GM21381 (cell line): ENCODE measurements around the gene DTD2.
A peak's percentile ranks its signal among the peaks of the same experiment; 100 is the strongest.
"Not testable (repeated sequence)": the region's sequence is repeated elsewhere in the genome, so short reads cannot be mapped to it uniquely, and the experiment has no call there.

Source experiments
- ATAC-seq: cut with Tn5 transposase; IDR thresholded peaks from one replicate; pipeline ENCODE4 v1.9.1; 2021; ENCODE audit warnings: mild to moderate bottlenecking, moderate library complexity; ENCODE audit not compliant: unreplicated experiment

DTD2 gene

DNA sequence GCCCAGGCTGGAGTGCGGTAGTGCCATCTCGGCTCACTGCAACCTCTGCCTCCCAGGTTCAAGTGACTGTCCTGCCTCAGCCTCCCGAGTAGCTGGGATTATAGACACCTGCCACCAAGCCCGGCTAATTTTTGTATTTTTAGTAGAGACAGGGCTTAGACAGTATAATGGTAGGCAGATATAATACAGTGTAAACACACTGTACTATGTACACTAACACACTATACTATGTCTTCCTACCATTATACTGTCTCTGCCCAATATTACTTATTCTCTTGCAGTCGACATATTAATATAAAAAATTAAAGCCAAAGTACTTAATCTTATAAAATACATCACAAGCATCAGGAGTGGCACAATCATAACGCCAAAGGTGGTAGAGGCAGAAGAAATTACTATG, 15.0 kb downstream of the DTD2 start:
- ATAC-seq: no peak

DNA sequence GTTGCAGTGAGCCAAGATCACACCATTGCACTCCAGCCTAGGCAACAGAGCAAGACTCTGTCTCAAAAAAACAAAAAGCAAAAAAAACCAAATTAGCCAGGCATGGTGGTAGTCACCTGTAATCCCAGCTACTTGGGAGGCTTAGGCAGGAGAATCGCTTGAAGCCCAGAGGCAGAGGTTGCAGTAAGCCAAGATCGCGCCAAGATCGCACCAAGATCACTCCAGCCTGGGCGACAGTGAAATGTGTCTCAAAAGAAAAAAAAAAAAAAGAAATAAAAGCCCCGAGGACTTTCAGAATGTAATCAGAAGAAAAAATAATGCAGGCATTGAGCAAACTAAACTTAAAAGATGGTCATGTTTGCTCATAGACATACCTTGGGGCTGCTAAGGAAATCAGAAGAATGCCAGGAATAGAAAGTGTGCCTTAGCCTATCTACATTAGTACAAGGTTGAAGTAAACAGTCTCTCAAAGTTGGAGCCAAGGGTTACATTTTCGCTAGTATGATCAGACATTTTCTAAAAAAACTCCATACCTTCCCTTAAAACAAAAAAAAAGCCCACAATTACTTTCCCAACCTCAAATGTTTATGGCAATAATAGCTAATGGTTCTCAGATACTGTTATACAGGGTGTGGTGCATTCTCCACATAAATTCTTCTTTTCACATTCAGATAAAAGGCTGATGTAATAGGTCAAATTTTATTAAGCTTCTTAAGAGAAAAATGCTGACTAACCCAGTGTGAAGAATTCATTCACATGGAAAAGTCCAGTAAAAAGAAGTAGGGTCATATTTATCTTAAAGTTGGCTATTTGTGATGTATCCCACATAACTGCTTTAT, 15.8 kb downstream of the DTD2 start:
- ATAC-seq: no peak

DNA sequence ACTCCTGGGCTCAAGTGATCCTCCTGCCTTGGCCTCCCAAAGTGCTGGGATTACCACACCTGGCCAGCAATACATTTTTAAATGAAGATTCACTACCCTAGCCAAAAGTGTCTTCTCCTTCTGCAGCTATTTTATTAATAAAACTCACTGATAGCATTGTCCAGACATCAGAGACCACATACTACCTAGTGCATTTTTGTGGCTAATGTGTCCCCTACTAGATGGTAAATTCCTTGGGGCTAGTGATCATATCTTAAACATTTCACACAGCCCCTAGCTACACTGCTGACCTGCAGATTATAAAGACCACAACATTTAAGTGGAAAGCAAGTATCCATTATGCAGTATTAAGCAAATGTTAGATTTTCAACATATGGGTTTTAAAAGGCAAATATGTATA, 17.0 kb downstream of the DTD2 start:
- no peak for ATAC-seq

DNA sequence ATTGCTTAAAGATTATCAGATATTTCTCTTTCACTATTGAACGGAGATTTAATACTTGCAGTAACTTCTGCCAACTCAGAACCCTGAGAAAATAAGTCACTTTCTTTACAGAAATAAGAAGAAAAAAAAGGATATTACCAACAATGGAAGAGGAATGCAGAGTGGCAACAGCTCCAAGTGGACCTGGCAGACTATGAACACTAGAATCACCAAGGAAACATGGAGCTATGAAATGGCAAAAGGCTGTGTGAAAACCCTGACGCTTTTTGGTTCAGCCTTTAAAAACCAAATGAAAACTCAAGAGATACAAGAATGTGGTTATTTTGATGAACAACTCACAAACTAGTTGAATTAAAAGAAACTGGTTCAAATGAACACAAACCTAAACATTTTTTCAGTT, 17.7 kb downstream of the DTD2 start:
- ATAC-seq: no peak

DNA sequence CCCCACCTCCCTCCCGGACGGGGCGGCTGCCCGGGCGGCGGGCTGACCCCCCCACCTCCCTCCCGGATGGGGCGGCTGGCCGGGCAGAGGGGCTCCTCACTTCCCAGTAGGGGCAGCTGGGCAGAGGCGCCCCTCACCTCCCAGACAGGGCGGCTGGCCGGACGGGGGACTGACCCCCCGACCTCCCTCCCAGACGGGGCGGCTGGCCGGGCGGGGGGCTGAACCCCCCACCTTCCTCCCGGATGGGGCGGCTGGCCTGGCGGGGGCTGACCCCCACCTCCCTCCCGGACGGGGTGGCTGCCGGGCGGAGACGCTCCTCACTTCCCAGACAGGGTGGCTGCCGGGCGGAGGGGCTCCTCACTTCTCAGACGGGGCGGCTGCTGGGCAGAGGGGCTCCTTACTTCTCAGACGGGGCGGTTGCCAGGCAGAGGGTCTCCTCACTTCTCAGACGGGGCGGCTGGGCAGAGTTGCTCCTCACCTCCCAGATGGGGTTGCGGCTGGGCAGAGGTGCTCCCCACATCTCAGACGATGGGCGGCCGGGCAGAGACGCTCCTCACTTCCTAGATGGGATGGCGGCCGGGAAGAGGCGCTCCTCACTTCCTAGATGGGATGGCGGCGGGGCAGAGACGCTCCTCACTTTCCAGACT, 20.1 kb downstream of the DTD2 start:
- ATAC-seq: not testable (repeated sequence)

DNA sequence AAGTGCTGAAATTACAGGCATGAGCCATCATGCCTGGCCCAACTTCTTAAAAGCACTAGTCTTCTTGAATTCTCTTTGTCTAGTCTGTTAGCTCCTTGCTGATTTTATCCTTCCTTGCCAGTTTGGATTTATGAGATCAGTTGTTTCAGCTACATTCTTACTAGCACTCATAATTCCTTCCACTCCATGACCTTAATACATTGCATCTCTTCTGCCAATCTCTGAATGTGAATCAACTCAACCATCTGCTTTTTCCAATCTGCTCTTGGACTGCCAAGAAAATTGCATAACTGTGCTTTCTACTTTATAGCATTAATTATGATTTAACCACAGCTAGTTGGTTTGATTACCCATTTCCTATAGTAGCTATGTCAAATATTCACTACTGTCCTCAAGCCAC, 22.0 kb downstream of the DTD2 start:
- no peak for ATAC-seq

DNA sequence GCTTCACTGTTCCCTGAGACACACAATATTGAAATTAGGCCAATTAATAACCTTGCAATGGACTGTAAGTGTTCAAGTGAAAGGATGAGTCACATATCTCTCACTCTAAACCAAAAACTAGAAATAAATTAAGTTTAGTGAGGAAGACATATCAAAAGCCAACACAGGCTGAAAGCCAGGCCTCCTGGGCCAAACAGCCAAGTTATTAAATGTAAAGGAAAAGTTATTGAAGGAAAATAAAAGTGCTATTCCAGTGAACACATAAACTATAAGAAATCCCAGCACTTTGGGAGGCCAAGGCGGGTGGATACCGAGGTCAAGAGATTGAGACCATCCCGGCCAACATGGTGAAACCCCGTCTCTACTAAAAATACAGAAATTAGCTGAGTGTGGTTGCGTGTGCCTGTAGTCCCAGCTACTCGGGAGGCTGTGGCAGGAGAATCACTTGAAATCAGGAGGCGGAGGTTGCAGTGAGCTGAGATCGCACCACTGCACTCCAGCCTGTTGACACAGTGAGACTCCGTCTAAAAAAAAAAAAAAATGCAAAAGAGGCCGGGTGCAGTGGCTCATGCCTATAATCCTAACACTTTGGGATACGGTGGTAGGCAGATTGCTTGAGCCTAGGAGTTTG, 26.6 kb downstream of the DTD2 start:
- no peak for ATAC-seq

DNA sequence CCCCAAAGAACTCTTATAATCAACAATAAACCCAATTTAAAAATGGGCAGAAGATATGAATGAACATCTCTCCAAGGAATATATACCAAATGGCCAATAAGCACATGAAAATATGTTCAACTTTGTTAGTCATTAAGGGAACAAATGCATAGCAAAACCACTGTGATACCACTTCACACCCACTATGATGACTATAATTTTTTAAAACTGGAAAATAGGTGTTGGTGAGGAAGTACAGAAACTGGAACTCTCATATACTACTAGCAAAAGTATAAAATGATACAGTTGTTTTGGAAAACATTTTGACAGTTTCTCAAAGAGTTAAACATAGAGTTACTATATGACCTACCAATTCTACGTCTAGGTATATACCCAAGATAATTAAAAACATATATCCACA, 27.5 kb downstream of the DTD2 start:
- no peak for ATAC-seq

DNA sequence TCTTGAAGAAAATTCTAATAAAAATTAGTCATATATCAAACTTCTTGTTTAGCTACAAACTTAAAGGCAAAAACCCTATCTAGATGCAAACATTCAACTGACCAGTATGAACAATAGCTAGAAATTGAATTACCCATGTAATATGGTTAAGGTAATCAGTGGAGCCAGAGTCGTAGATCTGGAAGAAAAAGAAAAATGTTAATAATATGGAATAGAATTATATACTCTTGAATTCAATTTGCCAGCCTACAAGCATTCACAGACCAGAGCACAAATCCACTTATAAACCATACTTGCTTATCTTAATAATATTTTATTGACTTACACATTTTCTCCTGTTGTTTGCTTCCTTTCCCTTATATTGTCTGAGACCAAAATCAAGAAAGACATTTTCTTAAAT, 29.3 kb downstream of the DTD2 start:
- ATAC-seq: no peak

DNA sequence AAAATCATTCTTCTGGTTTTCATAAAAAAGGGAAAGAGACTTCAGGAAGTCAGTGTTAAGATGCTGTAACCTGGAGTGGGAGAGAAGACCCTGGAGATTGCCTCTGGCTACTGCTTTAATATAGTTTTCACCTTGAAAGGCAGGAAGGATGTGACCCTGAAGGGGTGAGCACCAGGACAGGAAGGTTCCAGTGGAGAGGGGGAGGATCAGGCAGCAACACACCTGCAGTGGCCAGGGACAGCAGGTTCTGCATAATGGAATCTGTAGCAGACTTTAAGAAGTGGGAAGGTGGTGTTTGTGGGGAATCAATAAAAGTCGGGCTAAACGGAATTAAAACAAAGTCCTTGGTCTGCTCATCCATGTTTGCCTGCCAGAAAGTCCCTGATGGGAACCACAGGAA, 30.6 kb downstream of the DTD2 start:
- ATAC-seq: no peak

DNA sequence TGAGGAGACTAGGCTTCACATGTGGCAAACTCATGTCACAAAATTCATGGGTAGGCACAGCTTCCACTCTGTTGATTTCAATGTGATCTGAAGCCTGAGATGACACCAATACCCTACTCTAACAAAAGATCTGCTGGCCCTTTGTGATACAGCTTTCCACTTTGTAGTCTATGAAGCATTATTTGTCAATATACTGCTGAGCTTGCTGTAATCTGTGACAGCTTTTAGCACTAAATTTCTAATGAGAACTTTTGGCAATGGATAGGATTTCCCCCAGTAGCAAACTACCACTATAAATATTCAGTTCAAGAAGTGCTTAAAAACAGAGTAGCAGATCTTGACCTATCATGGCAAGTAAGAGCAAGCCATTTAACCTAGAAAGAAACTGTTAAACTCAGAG, 31.4 kb downstream of the DTD2 start:
- ATAC-seq: no peak

DNA sequence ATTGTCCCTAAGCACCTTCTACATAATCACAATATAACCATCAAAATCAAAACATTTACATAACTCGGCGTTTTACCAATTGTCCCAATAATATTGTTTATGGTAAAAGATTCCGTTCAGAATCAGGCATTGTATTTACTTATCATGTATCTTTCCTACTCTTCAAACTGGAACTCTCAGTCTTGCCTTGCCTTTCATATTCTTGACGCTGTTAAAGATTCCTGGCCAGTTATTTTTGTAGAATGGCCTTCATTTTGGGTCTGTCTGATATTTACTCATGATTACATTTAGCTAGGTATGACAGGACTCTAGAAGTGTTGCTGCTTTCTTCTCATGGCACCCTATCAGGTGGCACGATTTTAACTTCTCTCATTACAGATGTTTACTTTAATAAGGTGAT, 36.1 kb downstream of the DTD2 start:
- no peak for ATAC-seq

DNA sequence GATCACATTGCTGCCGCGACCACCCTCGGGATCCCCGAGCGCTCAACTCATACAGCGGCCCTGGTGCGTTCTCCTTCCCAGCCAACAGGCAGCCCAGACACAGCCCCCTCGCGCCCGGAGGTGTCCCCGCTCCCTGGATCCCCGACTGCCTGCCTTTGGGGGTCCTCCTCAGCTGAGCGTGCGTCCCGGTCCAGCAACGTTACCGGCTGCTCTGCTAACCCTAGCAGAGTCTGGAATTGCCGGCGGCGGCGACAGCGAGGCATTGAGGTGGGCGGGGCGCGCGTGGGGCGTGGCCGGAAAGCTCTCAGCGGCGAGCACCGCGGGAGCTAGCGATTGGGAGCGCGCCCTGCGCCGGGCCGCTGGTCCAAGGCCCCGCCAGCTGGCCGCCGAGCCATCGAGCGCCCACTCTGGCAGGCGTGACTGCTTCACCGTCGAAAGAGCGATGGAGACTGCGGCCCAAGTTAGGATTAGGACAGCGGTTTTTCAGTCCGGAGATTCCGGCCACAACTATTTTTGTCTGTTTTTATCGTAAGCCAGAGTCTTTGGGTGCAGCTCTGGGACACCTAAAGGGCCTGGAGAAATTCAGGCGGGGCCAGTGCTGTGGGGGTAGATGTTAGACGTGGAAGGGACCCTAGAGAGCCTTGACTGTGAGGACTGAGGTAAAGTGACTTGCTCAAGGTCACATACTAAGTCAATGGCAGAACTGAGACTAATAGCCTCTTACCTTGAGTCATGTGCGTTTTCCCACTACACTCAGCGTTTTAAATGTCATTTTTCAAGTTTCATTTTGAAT, 36.8 kb downstream of the DTD2 start, which contains the start of gene HEATR5A:
Gene HEATR5A (minus strand): TSS at position 232 of the 793 bp plus-strand sequence. CDS start 17,575 bp downstream, outside the sequence.
- peak; percentile 93 for ATAC-seq

DNA sequence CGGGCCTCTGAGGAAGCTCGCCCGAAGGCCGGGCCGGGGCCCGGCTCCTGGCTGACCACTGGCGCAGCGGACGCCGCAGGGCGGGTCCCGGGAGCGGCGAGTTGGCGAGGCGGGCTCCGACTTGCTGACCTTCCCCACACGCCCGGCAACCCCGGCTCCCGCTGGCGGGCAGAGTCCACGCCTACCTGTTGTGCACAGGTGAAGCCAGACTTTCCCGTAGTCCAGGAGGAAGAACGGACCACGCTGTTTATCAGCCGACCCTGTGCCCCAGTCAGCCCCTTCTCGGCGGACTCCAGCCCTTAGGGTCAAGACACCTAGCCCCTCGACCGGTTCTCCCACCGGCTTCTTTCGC, 37.4 kb downstream of the DTD2 start:
- ATAC-seq: peak; percentile 25

DNA sequence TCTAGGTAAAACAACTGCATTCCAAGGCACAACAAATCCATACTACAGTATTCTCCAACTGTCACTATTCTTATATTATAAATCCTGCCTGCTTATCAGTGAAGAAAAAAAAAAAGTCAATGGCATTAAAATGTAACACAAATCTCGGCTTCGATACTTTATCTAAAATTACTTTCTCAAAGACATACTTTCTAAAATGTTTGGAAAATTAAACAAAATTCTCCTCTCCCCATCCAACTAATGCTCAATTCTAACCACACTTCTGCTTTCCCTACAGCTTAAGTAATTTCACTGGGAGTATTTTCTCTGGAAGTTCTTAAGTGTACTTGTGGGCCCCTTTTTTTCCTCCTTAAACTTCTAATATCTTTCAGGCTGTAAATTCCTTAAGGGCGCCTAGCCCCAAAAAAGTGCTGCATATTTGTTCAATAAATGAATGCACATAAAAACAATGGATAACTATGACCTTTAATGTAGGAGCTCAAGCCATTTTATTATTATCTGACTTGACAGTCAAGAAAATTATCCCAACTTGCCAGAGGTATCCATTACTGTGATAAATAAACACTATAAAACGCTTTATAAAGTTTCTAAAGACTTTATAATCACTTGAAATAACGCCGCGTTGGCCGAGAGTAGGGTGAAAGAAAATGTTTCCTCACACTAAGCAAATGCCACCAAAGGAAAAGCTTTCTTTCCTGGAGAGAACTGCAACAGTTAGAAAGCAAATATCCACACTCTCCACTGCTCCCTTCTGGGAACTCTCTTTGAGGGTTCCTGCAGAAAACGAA, 37.9 kb downstream of the DTD2 start:
- ATAC-seq: no peak

DNA sequence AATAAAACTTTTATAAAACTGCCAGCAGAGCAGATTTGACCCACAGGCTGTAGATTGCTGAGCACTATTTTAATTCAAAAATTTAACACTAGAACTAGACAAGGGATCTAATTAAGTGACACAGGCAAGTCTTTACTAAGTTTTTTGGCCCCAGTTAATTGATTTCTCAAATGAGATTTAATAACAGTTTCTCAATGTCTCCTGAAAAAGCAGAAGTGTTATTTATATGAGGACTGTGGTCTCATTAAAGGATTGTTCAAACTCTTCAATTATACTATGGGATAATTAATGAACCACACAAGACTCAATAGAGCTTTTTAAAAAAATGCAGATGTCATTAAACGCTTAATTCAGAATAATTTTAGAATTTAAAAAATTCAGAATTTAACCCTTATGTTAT, 38.9 kb downstream of the DTD2 start:
- ATAC-seq: no peak

DNA sequence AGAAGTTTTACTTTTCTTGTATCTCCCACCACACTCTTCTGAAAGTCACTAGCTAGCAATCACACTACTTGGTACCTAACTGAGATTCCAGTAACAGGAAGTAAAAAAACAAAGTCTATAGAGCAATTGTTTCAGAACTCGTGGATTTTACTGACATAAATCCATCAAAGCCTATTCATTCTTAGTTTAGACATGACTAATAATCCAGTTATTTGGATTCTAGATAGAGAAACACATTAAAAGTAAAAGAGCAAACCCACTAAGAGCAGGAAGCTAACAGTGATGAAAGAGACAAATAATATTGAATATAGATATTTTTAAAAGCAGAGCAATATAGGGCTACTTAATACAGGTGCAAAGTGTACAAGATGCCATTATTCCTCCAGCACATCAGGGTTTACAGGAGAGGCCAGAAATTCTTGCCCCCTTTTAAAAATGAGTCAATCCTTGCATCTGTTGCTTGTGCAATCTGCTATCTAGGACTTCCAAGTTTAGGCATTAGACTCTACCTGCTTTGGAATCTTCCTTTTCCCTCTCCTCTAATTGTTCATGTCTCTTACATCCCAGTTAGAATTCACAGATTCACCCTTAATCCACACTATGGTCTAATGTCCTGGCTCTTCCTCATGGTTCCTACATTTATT, 43.0 kb downstream of the DTD2 start:
- no peak for ATAC-seq

DNA sequence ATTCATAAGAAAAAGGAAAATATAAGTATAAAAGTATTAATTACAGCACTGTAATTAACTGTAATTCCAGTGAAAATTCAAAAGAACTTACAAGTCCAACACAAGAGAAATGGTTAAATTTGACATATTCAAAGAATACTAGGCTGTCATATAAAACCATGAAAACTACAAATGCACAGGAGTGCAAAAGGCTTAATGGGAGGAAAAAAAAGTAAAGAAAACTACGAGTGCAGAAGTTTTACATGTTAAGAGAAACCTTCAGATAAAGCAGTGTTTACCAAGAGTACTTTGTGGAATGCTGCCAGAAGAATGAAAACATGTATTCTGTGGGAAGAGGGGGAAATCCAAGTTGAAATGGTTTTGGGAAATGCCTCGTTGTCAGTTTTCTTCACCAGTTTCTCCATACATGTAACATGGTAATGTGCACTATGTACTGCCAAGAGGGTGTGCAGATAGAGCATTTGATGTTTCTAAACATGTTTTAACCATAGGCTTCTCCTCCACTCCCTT, 46.0 kb downstream of the DTD2 start:
- ATAC-seq: no peak

DNA sequence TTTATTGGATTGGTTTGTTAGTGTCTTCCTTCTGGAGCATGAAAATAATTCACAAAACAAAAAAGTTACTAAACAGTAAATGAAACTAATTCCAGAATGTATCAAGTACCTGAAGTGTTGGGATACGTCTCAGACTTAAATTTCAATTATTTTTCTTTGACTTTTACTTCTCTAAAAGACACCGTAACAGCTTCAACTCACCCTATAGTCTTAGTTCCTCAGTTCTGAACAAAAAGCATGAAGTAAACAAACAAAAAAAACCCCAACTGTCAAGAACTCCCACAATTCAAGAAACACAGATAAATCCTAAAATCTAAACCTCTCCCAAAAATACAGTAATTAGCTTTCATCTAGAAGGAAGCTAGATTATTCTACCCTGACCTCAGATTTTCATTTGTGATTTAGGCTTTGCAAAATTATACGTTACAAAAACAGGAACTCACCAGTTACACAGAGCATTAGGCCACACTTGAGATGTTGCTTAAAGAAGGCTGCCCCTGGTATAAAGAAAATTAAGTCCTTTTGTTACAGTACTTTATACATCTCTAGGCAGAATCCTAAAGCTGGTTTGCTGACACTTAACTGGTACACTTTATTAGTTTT, 47.2 kb downstream of the DTD2 start:
- ATAC-seq: no peak
